SK-N-SH treated with all-trans-retinoic acid at 6 μM for 48 hours (cell line): Measurements from ENCODE around the gene UROS.

Experiments used
- ARNTL ChIP-seq: fragments of 450-650 bp; formaldehyde crosslinking; IDR thresholded peaks from 2 replicates; pipeline ENCODE4 v1.5.0; 2020; ENCODE audit warnings: low read depth, mild to moderate bottlenecking, moderate library complexity, borderline replicate concordance
- BACH2 ChIP-seq: fragments of 250-450 bp; sonication (Bioruptor Pico); IDR thresholded peaks from 2 replicates; pipeline ENCODE4 v1.9.0; 2021; ENCODE audit warnings: mild to moderate bottlenecking, borderline replicate concordance
- RARB ChIP-seq: fragments of 250-450 bp; sonication (Bioruptor Pico); IDR thresholded peaks from 2 replicates; pipeline ENCODE4 v1.8.0; 2021; ENCODE audit warnings: mild to moderate bottlenecking, moderate library complexity
- TOX ChIP-seq: fragments of 250-450 bp; sonication (Bioruptor Pico); IDR thresholded peaks from 2 replicates; pipeline ENCODE4 v1.8.0; 2021; ENCODE audit warnings: mild to moderate bottlenecking, moderate library complexity, borderline replicate concordance
- ZC3H10 ChIP-seq: fragments of 250-450 bp; sonication (Bioruptor Pico); IDR thresholded peaks from 2 replicates; pipeline ENCODE4 v1.5.1; 2021; ENCODE audit warnings: mild to moderate bottlenecking, moderate library complexity
- ZFP3 ChIP-seq: fragments of 250-450 bp; sonication (Bioruptor Pico); IDR thresholded peaks from 2 replicates; pipeline ENCODE4 v1.5.0; 2020; ENCODE audit warnings: mild to moderate bottlenecking, moderate library complexity
- ZNF565 ChIP-seq: fragments of 450-650 bp; formaldehyde crosslinking; conservative IDR thresholded peaks from 2 replicates; pipeline ENCODE4 v1.5.0; 2020; ENCODE audit warnings: low read depth, mild to moderate bottlenecking, moderate library complexity
- TF ChIP-seq, protein P1 (sequence below): fragments of 250-450 bp; sonication (Bioruptor Pico); IDR thresholded peaks from 2 replicates; pipeline ENCODE4 v1.8.0; 2020; ENCODE audit warnings: mild to moderate bottlenecking, moderate library complexity, borderline replicate concordance

DNA sequence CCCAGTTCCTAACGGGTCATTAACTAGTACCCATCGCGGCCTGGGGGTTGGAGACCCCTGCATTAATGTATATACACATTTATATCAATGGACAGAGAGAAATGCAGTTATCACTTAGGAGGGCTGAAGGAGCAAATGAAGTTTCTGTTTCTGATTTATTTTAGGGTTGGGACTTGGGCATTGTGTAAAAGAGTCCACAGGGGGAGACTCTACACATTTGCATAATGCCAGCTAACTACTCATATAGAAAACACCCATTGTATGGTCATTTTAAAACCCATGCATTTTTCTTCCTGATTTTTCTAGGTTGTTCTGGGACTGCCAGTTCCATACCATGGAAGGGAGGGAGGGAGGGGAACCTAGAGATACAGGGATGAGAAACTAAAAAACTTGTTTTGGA is 23.8 kb upstream of the UROS start:
- TF ChIP-seq ZNF565 (CRISPR knock-in tag) (no peak), RARB (CRISPR knock-in tag) (no peak), ZC3H10 (no peak), BACH2 (CRISPR knock-in tag) (no peak), TOX (CRISPR knock-in tag) (no peak), ZFP3 (CRISPR knock-in tag) (no peak), ARNTL (CRISPR knock-in tag) (no peak)
- TF ChIP-seq, protein P1, sequence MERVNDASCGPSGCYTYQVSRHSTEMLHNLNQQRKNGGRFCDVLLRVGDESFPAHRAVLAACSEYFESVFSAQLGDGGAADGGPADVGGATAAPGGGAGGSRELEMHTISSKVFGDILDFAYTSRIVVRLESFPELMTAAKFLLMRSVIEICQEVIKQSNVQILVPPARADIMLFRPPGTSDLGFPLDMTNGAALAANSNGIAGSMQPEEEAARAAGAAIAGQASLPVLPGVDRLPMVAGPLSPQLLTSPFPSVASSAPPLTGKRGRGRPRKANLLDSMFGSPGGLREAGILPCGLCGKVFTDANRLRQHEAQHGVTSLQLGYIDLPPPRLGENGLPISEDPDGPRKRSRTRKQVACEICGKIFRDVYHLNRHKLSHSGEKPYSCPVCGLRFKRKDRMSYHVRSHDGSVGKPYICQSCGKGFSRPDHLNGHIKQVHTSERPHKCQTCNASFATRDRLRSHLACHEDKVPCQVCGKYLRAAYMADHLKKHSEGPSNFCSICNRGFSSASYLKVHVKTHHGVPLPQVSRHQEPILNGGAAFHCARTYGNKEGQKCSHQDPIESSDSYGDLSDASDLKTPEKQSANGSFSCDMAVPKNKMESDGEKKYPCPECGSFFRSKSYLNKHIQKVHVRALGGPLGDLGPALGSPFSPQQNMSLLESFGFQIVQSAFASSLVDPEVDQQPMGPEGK: no peak
